GM20431 (cell line): ENCODE measurements around the gene UBE2A.

ENCODE experiments used
- in situ Hi-C: fragments of 300-500 bp; cut with MseI, MboI; formaldehyde crosslinking; loops from one replicate; pipeline ENCODE4 v1.15.0; 2020; ENCODE audit warnings: low sequenced_read_pairs; ENCODE audit not compliant: unreplicated experiment

UBE2A gene

DNA sequence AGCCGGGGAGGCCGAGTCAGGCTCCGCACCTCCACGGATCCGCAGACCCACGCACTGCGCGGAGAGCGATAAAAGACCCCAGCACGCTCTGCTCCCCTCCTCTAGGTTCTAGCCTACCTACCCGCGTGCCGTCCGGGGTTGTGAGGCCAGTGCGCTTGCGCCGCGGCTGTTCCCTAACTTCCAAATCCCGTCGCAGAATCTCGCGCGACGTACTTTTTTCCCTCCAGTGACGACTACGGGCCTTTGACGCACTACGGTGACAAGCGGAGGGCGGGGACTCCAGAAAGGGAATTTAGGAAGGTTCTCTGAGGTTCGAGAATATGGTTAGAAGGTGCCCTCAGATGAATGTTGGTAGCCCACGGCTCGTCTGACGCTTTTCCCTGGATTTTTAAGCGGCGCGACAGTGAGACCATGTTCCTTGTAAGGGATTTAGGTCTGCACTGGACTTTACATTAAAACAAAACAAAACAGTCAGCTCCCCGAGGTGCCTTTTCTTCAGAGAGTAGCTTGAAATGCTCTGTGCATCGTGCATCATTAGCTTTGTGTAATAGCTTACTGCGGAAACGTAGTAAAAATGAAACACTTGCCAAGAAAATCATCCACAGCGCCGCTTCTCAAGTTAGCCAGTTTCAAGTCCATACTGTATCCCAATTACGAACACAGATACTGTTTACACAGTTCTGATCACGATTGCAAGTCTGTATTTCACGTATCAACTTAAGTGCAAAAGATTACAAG is 32.1 kb downstream of the UBE2A start, which contains the start of gene NKRF:
Gene NKRF, minus strand, starts transcription at position 145 of the 738 bp plus-strand sequence.
- in situ Hi-C loops: no loop called here

DNA sequence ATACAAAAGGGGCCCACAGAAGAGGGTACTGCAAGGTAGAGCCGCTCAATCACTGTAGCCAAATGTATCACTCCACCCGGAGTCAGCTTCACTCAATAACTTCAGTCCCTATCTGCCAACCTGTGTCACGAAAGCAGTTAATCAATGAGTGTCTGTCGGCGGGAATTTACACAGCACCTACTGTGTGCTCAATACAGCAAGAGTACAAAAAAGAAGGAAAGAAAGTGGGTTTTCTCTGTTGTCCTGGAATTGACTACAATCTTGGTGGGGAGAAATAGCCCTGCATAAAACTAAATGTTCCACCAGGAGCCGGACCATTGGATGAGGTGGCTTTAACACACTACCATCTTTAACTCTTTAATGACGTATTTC is 32.6 kb downstream of the UBE2A start:
- in situ Hi-C loops: no loop called here

DNA sequence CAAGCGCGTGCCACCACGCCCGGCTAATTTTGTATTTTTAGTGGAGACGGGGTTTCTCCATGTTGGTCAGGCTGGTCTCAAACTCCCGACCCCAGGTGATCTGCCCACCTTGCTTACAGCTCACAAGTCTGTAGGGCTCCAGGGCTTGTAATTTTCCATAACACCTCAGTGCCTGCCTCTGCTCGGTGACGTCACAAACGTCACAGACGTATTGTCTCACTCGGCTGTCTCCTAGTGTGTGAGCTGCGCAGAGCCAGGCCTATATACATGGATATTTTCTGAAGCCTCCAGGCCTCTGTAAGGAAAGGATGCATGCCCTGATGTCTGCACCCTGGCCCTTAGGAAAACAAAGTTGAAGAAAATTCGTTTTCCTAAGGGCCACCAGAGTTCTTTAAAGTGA is 40.4 kb downstream of the UBE2A start:
- in situ Hi-C loops: no loop called here

DNA sequence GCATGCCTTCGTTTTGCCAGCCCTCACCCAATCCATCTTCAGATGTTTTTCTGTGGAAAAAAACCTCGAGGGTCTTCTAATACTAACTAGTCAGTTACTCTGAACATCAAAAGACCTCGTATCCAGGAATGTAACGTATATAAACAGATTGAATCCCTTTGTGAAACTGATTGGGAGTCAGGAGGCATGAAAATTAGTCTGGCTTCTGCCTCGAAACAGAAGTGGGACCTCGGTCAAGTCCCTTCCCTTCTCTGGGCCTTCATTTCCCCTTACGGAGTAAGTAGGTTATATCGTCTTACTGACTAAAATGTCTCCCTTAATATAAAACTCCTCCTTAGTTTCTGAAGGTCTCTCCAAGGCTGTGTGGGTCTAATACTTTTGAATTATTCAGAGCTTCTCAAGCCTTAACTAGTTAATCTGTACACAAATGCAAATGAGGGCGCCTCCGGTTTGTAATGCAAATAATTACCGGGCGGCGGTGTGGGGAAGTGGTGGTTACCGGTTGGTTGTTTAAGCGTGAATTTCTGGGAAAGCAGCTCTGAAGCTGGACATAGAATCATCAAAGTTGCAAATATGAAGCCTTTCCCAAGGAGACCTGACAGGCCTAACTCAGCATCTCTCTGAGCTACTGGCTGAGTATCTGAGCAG is 43.3 kb downstream of the UBE2A start:
- in situ Hi-C loops: no loop called here

- in situ Hi-C loops: no loop called here
These were observed 44.1 kb downstream of the UBE2A start for GRCh38 chrX:119618439-119618838.

GRCh38 chrX:119622356-119623232 is 48.2 kb downstream of the UBE2A start:
- in situ Hi-C loops: no loop called here

GRCh38 chrX:119624417-119624816 is 50.1 kb downstream of the UBE2A start:
- in situ Hi-C loops: no loop called here

- in situ Hi-C loops: no loop called here
These were observed 50.7 kb downstream of the UBE2A start for GRCh38 chrX:119624951-119625668.

GRCh38 chrX:119625843-119626242 is 51.5 kb downstream of the UBE2A start:
- in situ Hi-C loops: no loop called here
